ENCODE results near the gene LRIT1. TPM values are rescaled to one million over a fixed set of nuclear protein-coding genes. Genes with fewer than 3 reads are reported as not detected.
"Not testable (repeated sequence)": the region's sequence is repeated elsewhere in the genome, so short reads cannot be mapped to it uniquely, and the experiment has no call there.

Gene LRIT1
- total RNA-seq, 1 donor from 2014 or later: not detected

- Histone ChIP-seq H3K27ac (ENCODE audit: low read depth, low read length) (no peak overlapping the region), H4K20me1 (ENCODE audit: insufficient read depth, low read length) (no peaks in the 10 kb centered on the region), H3K4me1 (ENCODE audit: insufficient read depth, low read length) (no peaks in the 10 kb centered on the region), H3K4me2 (ENCODE audit: low read length) (no peak overlapping the region), H3K36me3 (ENCODE audit: insufficient read depth, low read length) (no peaks in the 10 kb centered on the region), H3K9me3 (ENCODE audit: insufficient read depth, low read depth, low read length) (no peaks in the 10 kb centered on the region), H3K9ac (ENCODE audit: low read length) (no peak overlapping the region), H3K79me2 (ENCODE audit: insufficient read depth, low read length) (no peaks in the 10 kb centered on the region), H3K4me3 (ENCODE audit: insufficient read depth, low read depth, low read length) (no peak overlapping the region), H2AFZ (ENCODE audit: low read depth, low read length) (no peak overlapping the region), H3K27me3 (ENCODE audit: insufficient read depth, low read length) (peaks cover 5% of the 10 kb centered on the region)
- Mint-ChIP-seq H3K27me3 (ENCODE audit: low read depth, unreplicated experiment) (peaks cover 5% of the 10 kb centered on the region), H3K4me3 (ENCODE audit: unreplicated experiment) (no peak overlapping the region), H3K4me1 (ENCODE audit: low read depth, unreplicated experiment) (no peaks in the 10 kb centered on the region), H3K27ac (ENCODE audit: unreplicated experiment) (no peak overlapping the region), H3K9me3 (ENCODE audit: unreplicated experiment) (peaks cover 3% of the 10 kb centered on the region), H3K36me3 (ENCODE audit: low read depth, unreplicated experiment) (no peaks in the 10 kb centered on the region)
- FAIRE-seq: no peak
- no peak for DNase-seq (ENCODE audit: low read depth)
- no peak for TF ChIP-seq EZH2 (IDR thresholded peaks at IDR 0.05; ENCODE audit: insufficient read depth, low read length)
- no peak for TF ChIP-seq CTCF (IDR thresholded peaks at IDR 0.05; ENCODE audit: insufficient read depth, low read depth, low read length)
These were observed 46.8 kb upstream of the LRIT1 start for GRCh38 chr10:84288151-84288550.

DNA sequence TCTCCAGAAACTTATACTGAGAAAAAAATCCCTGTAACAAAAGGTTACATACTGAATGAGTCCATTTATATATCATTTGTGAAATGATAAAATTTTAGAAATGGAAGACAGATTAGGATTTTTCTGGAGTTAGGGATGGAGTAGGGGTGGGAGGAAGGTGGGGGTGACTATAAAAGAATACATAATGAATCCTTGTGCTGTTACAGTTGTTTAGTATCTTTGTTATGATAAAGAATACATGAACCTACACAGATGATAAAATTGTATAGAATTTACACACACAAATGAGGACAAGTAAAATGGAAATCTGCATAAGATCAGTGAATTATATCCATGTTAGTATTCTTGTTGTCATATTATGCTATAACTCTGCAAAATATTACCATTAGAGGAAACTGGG lies 45.3 kb upstream of the LRIT1 start:
- H2AFZ ChIP-seq (ENCODE audit: low read depth, low read length): no peak overlapping the region
- Mint-ChIP-seq H3K27me3 (ENCODE audit: low read depth, unreplicated experiment) (peaks cover 5% of the 10 kb centered on the region), H3K4me1 (ENCODE audit: low read depth, unreplicated experiment) (no peaks in the 10 kb centered on the region), H3K4me3 (ENCODE audit: unreplicated experiment) (no peak overlapping the region), H3K9me3 (ENCODE audit: unreplicated experiment) (peaks cover 3% of the 10 kb centered on the region), H3K36me3 (ENCODE audit: low read depth, unreplicated experiment) (no peaks in the 10 kb centered on the region), H3K27ac (ENCODE audit: unreplicated experiment) (no peak overlapping the region)
- H3K4me2 ChIP-seq (ENCODE audit: low read length): no peak overlapping the region
- H3K27ac ChIP-seq (ENCODE audit: low read depth, low read length): no peak overlapping the region
- no peaks in the 10 kb centered on the region for H3K9me3 ChIP-seq (ENCODE audit: insufficient read depth, low read depth, low read length)
- H3K79me2 ChIP-seq (ENCODE audit: insufficient read depth, low read length): no peaks in the 10 kb centered on the region
- H3K36me3 ChIP-seq (ENCODE audit: insufficient read depth, low read length): no peaks in the 10 kb centered on the region
- FAIRE-seq (no peak), DNase-seq (ENCODE audit: low read depth) (no peak)
- H3K4me1 ChIP-seq (ENCODE audit: insufficient read depth, low read length): no peaks in the 10 kb centered on the region
- peaks cover 5% of the 10 kb centered on the region for H3K27me3 ChIP-seq (ENCODE audit: insufficient read depth, low read length)
- TF ChIP-seq EZH2 (IDR thresholded peaks at IDR 0.05; ENCODE audit: insufficient read depth, low read length) (no peak), CTCF (IDR thresholded peaks at IDR 0.05; ENCODE audit: insufficient read depth, low read depth, low read length) (no peak)
- no peaks in the 10 kb centered on the region for H4K20me1 ChIP-seq (ENCODE audit: insufficient read depth, low read length)
- no peak overlapping the region for H3K9ac ChIP-seq (ENCODE audit: low read length)
- H3K4me3 ChIP-seq (ENCODE audit: insufficient read depth, low read depth, low read length): no peak overlapping the region

- not testable (repeated sequence) for H3K4me3 Mint-ChIP-seq (ENCODE audit: unreplicated experiment); DNase-seq (ENCODE audit: low read depth); H3K4me2 ChIP-seq (ENCODE audit: low read length); H3K36me3 ChIP-seq (ENCODE audit: insufficient read depth, low read length); H3K4me3 ChIP-seq (ENCODE audit: insufficient read depth, low read depth, low read length); H3K4me1 ChIP-seq (ENCODE audit: insufficient read depth, low read length); H3K9me3 ChIP-seq (ENCODE audit: insufficient read depth, low read depth, low read length); FAIRE-seq; H4K20me1 ChIP-seq (ENCODE audit: insufficient read depth, low read length); H3K9me3 Mint-ChIP-seq (ENCODE audit: unreplicated experiment); H3K27me3 Mint-ChIP-seq (ENCODE audit: low read depth, unreplicated experiment); H2AFZ ChIP-seq (ENCODE audit: low read depth, low read length); H3K79me2 ChIP-seq (ENCODE audit: insufficient read depth, low read length); H3K27ac ChIP-seq (ENCODE audit: low read depth, low read length); H3K36me3 Mint-ChIP-seq (ENCODE audit: low read depth, unreplicated experiment); H3K27ac Mint-ChIP-seq (ENCODE audit: unreplicated experiment); H3K4me1 Mint-ChIP-seq (ENCODE audit: low read depth, unreplicated experiment); H3K9ac ChIP-seq (ENCODE audit: low read length); H3K27me3 ChIP-seq (ENCODE audit: insufficient read depth, low read length)
These were observed 38.6 kb upstream of the LRIT1 start for GRCh38 chr10:84279876-84280475.
